HT1080 (cell line): ENCODE data around the gene NSF. TPM values are rescaled to one million over a fixed set of nuclear protein-coding genes. Genes with fewer than 3 reads are reported as not detected.
"Not testable (repeated sequence)": the region's sequence is repeated elsewhere in the genome, so short reads cannot be mapped to it uniquely, and the experiment has no call there.

Experiments
- DNase-seq: peaks from one replicate; pipeline ENCODE4 v3.0.0-alpha.2; 2015; ENCODE audit warnings: low read depth
- total RNA-seq: library from RNA; depleted of rRNA; stranded (reverse); fragments of >200 nt; shearing (Covaris generic); gene quantifications from 2 replicates; pipeline ENCODE4 v1.2.3, GENCODE V29; 2014

NSF gene
- total RNA-seq, 1 experiment from 2014 or later: 38.2 TPM

DNA sequence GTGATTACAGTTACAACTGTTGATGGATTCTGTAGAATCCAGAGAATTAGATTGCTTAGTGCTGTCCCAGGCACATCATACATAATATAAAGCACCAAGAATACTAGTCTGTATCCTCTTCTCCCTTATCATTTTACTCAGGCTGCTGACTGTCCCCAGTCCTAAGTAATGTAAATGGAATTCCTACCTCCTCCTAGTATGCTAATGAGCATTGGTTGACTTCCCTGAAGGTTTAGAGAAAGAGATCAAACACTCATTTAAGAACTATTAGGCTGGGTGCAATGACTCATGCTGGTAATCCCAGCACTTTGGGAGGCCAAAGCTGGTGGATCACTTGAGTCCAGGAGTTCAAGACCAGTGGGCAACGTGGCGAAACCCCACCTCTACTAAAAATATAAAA is 37.0 kb downstream of the NSF start:
- DNase-seq: not testable (repeated sequence)

- DNase-seq: not testable (repeated sequence)
Measured at GRCh38 chr17:46628753-46629436, 38.4 kb downstream of the NSF start.

DNA sequence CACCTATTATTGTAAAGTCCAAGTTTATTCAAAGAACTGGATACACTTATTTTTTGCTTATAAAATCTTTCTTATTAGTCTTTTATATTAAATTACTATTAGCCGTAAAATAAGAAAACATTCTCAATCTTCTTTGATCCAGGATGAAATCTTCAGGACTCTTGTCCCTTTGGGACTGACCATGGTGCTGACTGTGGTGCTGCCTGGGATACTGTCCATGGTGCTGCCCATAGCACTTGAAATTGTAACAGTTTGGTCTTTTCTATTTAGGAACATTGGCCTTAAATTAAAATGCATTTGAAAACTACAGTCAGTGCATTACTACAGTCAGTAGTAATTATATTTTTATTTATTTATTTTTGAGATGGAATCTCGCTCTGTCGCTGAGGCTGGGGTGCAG is 41.7 kb downstream of the NSF start:
- DNase-seq: not testable (repeated sequence)

GRCh38 chr17:46634844-46635243 is 44.4 kb downstream of the NSF start:
- DNase-seq: not testable (repeated sequence)

GRCh38 chr17:46641861-46642656 is 51.6 kb downstream of the NSF start:
- DNase-seq: not testable (repeated sequence)

DNA sequence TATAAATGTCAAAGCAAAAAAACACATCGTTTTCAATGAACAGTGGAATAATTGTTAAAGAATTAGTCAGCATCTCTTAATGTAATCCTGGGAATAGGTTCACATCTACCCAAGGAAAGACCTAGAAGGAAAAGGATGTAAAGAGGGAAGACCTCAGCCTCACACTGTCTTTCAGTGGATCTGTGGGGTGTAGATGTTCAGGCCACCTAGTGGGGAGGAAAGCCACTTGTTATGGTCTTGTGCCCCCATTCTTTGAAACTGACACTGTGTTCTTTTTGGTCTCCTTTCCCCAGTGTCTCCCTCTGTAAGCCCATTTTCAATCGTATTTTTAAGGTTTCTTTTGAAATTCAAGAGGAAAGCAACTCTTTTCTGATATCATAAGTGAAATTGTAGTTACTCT is 56.8 kb downstream of the NSF start:
- not testable (repeated sequence) for DNase-seq

DNA sequence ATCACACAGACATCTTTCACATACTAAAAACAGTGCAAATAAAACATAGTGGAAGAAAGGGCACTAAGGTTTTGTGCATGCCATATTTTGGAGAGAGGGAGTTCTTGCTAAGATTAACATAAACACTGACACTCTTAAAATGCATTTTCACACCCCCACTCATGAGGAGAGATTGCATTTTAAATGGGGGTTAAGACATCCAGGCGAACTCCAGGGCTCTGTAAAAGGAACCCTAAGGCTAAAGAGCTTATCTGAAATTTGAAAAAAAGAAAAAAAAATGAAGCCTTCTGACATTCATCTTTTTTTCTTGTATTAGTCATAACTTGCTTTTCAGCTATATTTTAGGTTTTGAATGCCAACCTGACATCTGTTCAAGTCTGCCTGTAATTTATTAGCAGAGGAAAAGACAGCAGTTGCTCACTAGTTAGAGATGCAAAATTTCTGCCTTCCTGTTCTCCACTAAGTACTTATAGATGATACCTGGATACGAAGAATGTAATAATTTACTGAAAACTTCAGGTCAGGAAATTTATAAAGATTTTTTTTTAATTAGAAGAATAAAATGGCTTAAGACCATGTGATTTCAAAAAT is 57.3 kb downstream of the NSF start:
- not testable (repeated sequence) for DNase-seq

- DNase-seq: peak; percentile 0
Measured at GRCh38 chr17:46649246-46649645, 58.8 kb downstream of the NSF start.

GRCh38 chr17:46652024-46652643 is 61.7 kb downstream of the NSF start:
- DNase-seq: not testable (repeated sequence)

DNA sequence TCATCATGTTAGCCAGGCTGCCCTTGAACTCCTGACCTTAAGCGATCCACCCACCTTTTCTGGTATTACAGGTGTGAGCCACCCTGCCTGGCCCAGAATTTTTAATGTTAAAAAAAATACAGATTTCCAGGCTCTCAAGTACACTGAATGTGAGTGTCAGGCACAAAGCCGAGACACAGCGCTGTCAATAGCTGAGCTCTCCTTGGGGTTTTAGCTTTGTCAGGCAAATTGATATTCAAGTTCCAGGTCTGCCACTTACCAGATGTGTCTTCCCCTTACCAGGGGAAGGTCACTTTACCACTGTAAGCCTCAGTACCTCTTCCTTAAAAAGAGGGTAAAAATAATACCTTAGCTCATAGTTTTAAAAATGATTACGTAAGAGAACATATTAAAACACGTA is 67.8 kb downstream of the NSF start:
- DNase-seq: not testable (repeated sequence)

- DNase-seq: not testable (repeated sequence)
Measured at GRCh38 chr17:46659702-46660101, 69.2 kb downstream of the NSF start.

DNA sequence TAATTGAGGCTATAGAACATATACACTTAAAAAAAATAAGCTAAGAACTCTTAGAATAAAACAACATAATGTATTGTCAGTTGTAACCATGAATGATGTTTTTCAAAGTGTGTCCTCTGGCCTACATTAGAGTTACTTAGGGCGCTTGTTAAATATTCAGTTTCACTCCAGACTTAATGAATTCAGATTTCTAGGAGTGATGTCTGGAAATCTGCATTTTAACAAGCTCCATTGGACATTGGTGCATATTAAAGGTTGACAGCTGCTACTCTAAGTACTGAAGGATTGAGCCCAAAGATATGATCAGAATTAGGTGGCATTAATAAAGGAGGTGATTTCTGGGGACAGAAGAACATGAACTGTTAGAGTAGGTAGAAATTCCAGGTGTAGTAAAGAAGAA is 72.7 kb downstream of the NSF start:
- not testable (repeated sequence) for DNase-seq

GRCh38 chr17:46663552-46663951 is 73.1 kb downstream of the NSF start:
- DNase-seq: not testable (repeated sequence)

DNA sequence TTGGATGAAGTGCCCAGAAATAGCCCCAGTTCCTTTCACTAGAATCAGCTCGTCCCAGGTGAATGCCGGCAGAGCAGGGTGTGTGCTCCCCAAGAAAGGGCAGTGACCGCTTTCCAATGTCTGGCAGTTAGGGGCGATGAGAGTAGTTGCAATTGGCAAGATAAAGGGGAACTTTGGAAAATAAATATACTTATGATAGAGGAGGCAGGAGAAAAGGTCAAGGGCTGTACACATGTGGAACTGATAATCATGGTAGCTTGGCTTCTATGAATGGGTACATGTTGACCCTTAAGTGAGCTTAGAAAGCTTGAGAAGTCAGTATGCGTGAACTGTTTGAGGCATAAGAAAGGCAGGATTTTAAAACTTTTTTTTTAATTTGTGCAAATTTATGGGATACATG is 75.5 kb downstream of the NSF start:
- not testable (repeated sequence) for DNase-seq

DNA sequence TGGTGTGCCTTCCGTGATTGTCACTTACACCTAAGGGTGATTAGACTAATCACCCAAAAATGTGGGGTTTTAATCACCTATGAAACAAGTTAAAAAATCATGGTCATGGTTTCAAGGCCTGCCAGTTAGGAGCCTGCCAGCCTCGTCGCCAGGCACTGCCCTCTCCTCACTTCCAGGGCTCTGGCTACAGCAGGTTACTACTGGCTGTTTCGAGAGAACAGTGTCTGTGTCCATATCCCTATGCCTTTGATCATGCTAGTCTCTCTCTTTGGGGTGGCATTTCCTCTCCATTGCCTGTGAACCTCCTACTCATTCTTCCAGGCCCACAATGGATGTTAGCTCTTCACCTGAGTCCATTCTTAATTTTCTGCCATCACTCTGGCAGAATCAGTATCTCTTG is 80.3 kb downstream of the NSF start:
- not testable (repeated sequence) for DNase-seq

DNA sequence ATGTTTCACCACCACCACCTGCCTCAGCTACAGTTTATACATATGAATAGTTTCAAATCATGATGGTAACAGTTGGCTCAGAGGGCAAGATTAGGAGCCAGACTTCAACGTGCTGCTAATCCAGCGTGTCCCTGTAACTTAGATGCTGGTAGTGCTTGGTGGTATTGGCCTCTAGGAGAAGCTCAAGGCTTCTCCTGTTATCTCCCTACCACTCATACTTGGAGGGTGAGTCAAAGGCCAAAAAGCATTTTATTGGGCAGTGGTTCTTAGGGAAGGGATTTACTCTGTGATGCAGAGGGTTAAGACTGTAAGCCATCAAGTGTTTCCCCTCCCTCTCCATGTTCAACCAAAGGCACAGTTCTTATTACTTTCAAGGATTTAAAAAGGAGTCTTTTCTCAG is 82.3 kb downstream of the NSF start:
- not testable (repeated sequence) for DNase-seq

GRCh38 chr17:46677819-46678218 is 87.3 kb downstream of the NSF start:
- not testable (repeated sequence) for DNase-seq

DNA sequence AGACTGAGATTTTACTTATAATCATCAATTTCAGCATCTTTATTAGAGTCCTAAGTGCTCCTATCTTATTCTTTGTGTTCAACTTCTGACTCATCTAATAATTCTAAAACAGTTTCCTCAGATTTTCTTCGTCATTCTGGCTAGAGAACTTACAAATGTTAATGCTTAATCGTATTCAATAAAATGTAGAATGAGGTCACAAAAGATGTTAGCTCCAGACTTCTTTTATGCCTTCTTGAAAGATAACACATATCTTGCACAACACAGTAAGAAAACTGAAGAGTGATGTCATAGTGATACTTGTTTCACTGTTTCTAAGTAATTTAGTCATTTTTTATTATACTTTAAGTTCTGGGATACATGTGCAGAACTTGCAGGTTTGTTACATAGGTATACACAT is 93.2 kb downstream of the NSF start:
- DNase-seq: not testable (repeated sequence)

GRCh38 chr17:46685284-46685683 is 94.8 kb downstream of the NSF start:
- not testable (repeated sequence) for DNase-seq

- DNase-seq: not testable (repeated sequence)
Measured at GRCh38 chr17:46692196-46692595, 101.7 kb downstream of the NSF start.

DNA sequence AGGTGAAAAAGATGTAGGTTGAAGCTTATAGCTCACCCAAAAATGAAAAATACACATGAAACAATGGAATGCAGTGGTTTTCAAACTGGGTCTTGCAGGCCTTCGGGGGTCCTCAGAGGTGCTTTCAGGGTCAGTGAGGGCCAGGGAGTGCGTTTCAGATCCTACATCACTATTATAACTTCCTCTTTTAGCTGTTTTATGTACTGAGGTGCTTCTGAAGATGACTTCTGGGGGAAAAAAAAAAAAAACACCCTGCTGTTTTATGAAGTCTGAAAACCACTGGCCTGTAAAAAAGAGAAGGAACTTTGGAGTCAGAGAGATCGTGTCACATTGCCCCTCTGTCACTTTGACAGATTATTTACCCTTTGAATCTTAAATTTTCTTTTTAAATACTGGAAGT is 102.8 kb downstream of the NSF start:
- DNase-seq: not testable (repeated sequence)

GRCh38 chr17:46696522-46696921 is 106.1 kb downstream of the NSF start:
- DNase-seq: not testable (repeated sequence)
